Activated CD4-positive, alpha-beta T cell treated with anti-CD3 and anti-CD28 coated beads for 36 hours (primary cell): ENCODE measurements around the gene TUBD1. TPM values are rescaled to one million over a fixed set of nuclear protein-coding genes. Genes with fewer than 3 reads are reported as not detected.
A peak's percentile ranks its signal among the peaks of the same experiment; 100 is the strongest.
"Not testable (repeated sequence)": the region's sequence is repeated elsewhere in the genome, so short reads cannot be mapped to it uniquely, and the experiment has no call there.

Experiments
- ATAC-seq: fragments of 200-7000 bp; cut with Tn5 transposase; one replicate; pipeline ENCODE4 v1.10.0; 2021; ENCODE audit warnings: mild to moderate bottlenecking, moderate library complexity
- CTCF ChIA-PET: fragments of 350-600 bp; sonication (Branson Sonifier 250); formaldehyde crosslinking; loops from one replicate; lab custom pipeline; 2021; ENCODE audit warnings: antibody characterized with exemption; lab: Charles Lee
- POLR2A ChIA-PET: fragments of 350-600 bp; sonication (Branson Sonifier 250); formaldehyde crosslinking; loops from one replicate; lab custom pipeline; 2021; ENCODE audit warnings: antibody characterized with exemption, inconsistent platforms; lab: Charles Lee
- DNase-seq: peaks from one replicate; pipeline ENCODE4 v3.0.0-alpha.2; 2020
- H3K27ac Mint-ChIP-seq: one replicate; pipeline ENCODE4 v1.8.0; 2021; ENCODE audit warnings: mixed read lengths
- H3K27me3 Mint-ChIP-seq: one replicate; pipeline ENCODE4 v1.8.0; 2021; ENCODE audit warnings: mixed read lengths
- H3K36me3 Mint-ChIP-seq: one replicate; pipeline ENCODE4 v1.8.0; 2021; ENCODE audit warnings: low read depth, mixed read lengths
- H3K4me1 Mint-ChIP-seq: one replicate; pipeline ENCODE4 v1.8.0; 2021; ENCODE audit warnings: mixed read lengths
- H3K4me3 Mint-ChIP-seq: one replicate; pipeline ENCODE4 v1.8.0; 2021; ENCODE audit warnings: mild to moderate bottlenecking, moderate library complexity, mixed read lengths
- H3K9me3 Mint-ChIP-seq: one replicate; pipeline ENCODE4 v1.8.0; 2021; ENCODE audit warnings: low read depth, mixed read lengths
- intact Hi-C, 2 experiments: fragments of 100-400 bp; cut with DNase I in 1 of 2; cut with micrococcal nuclease in 1 of 2; formaldehyde crosslinking; loops; one replicate each; pipeline versions ENCODE4 v1.14.2 to v1.15.1; 2022 to 2024; cut with DNase I, micrococcal nuclease
- total RNA-seq, 2 experiments: library from RNA; stranded (reverse); gene quantifications; one replicate each; pipeline ENCODE4 v1.2.3, GENCODE V29; 2021

The TUBD1 gene, protein sequence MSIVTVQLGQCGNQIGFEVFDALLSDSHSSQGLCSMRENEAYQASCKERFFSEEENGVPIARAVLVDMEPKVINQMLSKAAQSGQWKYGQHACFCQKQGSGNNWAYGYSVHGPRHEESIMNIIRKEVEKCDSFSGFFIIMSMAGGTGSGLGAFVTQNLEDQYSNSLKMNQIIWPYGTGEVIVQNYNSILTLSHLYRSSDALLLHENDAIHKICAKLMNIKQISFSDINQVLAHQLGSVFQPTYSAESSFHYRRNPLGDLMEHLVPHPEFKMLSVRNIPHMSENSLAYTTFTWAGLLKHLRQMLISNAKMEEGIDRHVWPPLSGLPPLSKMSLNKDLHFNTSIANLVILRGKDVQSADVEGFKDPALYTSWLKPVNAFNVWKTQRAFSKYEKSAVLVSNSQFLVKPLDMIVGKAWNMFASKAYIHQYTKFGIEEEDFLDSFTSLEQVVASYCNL
- 10 to 100 TPM; 10.6 to 11.0 TPM for total RNA-seq

DNA sequence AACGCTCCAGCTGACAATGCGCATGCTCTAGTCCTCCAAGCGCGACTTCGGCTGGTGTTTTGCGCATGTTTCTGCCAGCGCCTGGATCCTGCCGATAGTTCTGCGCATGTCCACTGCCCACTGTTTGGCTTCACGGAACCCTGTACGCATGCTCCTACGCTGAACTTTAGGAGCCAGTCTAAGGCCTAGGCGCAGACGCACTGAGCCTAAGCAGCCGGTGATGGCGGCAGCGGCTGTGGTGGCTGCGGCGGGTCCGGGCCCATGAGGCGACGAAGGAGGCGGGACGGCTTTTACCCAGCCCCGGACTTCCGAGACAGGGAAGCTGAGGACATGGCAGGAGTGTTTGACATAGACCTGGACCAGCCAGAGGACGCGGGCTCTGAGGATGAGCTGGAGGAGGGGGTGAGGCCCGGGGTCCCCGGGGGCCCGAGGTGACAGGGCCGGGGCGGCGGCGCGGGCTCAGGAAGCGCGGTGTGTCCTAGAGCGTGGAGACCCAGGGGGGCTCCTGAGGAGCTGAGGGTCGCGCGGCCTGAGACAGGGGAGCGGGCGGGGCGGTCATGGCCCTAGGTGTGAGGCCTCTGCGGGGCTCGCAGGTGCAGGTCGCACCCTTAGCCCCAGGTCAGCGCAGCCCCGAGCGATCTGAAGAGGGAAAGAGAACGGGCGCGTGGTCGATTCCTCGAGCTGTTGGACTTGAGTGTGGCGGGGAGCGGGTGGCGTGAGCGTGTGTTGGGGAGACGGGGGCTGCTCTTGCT, at the start of gene TUBD1, which contains the start of gene RPS6KB1:
TUBD1 (minus strand) TSS at position 20 of the 752 bp plus-strand sequence. CDS start 1,941 bp downstream, outside the sequence.
RPS6KB1 (plus strand) TSS at position 198 of the 752 bp plus-strand sequence; CDS start at position 262, 64 bp downstream.
- peak; percentile 97 for ATAC-seq
- POLR2A ChIA-PET = interaction anchor here (0.5 to 1.5 kb wide), 7 partner anchors 49 to 1561 kb away, joined by 3 to 6 read pairs (median 3); partner anchors contain the start of gene RNFT1
- intact Hi-C loops = loop anchor here (1.0 to 5.0 kb wide), 15 partner anchors 46 to 784 kb away; partner anchors contain the start of genes CLTC (in 2 of the 2), PTRH2 (in 2 of the 2), VMP1 (in 2 of the 2) and BCAS3 (in 1 of the 2)
- Mint-ChIP-seq H3K27ac (peak within 1 kb of the TSS; percentile 97), H3K4me3 (peak within 1 kb of the TSS; percentile 99), H3K27me3 (no peaks in the 10 kb centered on the region), H3K9me3 (no peaks in the 10 kb centered on the region), H3K4me1 (peaks cover 45% of the 10 kb centered on the region), H3K36me3 (peaks cover 31% of the 10 kb centered on the region)
- CTCF ChIA-PET = interaction anchor here (1.0 to 1.8 kb wide), 6 partner anchors 12 to 275 kb away, joined by 3 to 6 read pairs (median 4); no protein-coding TSS in a partner anchor
- DNase-seq = peak; percentile 98

GRCh38 chr17:59941131-59941530, 48.4 kb upstream of the TUBD1 start:
- CTCF ChIA-PET = interaction anchor here (0.6 to 1.5 kb wide), 6 partner anchors 7 to 1283 kb away, joined by 3 to 4 read pairs (median 3); no protein-coding TSS in a partner anchor
- ATAC-seq = peak; percentile 51
- no peaks in the 10 kb centered on the region for H3K27me3 Mint-ChIP-seq
- peak overlapping the region; percentile 94 for H3K27ac Mint-ChIP-seq
- H3K4me1 Mint-ChIP-seq = peaks cover 53% of the 10 kb centered on the region
- peaks cover 65% of the 10 kb centered on the region for H3K36me3 Mint-ChIP-seq
- intact Hi-C loops = loop anchor here (1.0 to 5.0 kb wide), 6 partner anchors 23 to 374 kb away; partner anchors contain the start of genes DHX40 (in 1 of the 2), RNFT1 (in 1 of the 2), RPS6KB1 (in 1 of the 2) and TUBD1 (in 1 of the 2)
- no peaks in the 10 kb centered on the region for H3K9me3 Mint-ChIP-seq
- peak overlapping the region; percentile 27 for H3K4me3 Mint-ChIP-seq
- DNase-seq = peak; percentile 31
- POLR2A ChIA-PET = interaction anchor here (0.6 to 1.0 kb wide), 6 partner anchors 10 to 786 kb away, joined by 3 to 14 read pairs (median 4); partner anchors contain the start of genes PRR11 and RNFT1

- not testable (repeated sequence) for H3K27me3 Mint-ChIP-seq, H3K9me3 Mint-ChIP-seq
- Mint-ChIP-seq H3K4me1 (peaks cover 48% of the 10 kb centered on the region), H3K4me3 (peak overlapping the region; percentile 27), H3K27ac (peak overlapping the region; percentile 94), H3K36me3 (peaks cover 64% of the 10 kb centered on the region)
- intact Hi-C loops = loop anchor here (1.0 to 5.0 kb wide), 10 partner anchors 24 to 373 kb away; partner anchors contain the start of genes TUBD1 (in 2 of the 2), DHX40 (in 1 of the 2), RNFT1 (in 1 of the 2) and RPS6KB1 (in 1 of the 2)
- DNase-seq = peak; percentile 49
- peak; percentile 33 for ATAC-seq
- POLR2A ChIA-PET = interaction anchor here (0.6 to 1.0 kb wide), 5 partner anchors 10 to 785 kb away, joined by 3 to 14 read pairs (median 4); partner anchors contain the start of genes PRR11 and RNFT1
- CTCF ChIA-PET = interaction anchor here (0.7 to 1.5 kb wide), 2 partner anchors 22 to 26 kb away, joined by 4 read pairs; no protein-coding TSS in a partner anchor
Measured at GRCh38 chr17:59940697-59941096, 48.0 kb upstream of the TUBD1 start.

DNA sequence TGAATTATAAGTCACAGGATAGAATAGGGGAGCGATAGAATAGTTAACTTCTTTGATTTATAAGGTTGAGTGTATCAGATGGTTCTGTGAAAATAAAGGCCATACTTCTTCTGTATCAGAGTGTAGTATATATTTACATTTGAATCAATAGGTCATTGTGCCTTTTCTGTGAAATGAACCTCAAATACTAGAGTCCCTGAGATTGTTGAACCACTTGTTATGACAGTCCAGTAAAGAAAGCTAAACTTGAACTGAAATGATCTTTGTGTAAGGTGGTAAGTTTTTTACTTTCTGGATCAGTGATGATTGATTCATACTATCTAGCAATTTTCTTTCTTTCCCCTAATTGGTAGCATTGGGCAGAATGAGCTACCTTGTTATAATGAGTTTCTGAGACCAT, 40.6 kb upstream of the TUBD1 start:
- intact Hi-C loops, POLR2A ChIA-PET, DNase-seq, H3K27me3 Mint-ChIP-seq, ATAC-seq, H3K4me3 Mint-ChIP-seq, H3K9me3 Mint-ChIP-seq, H3K4me1 Mint-ChIP-seq: not testable (repeated sequence)
- Mint-ChIP-seq H3K27ac (peak overlapping the region; percentile 35), H3K36me3 (peaks cover 63% of the 10 kb centered on the region)
- CTCF ChIA-PET = interaction anchor here (0.7 to 1.0 kb wide), 2 partner anchors 8 to 215 kb away, joined by 3 read pairs; no protein-coding TSS in a partner anchor

- CTCF ChIA-PET, ATAC-seq, intact Hi-C loops, DNase-seq, H3K27me3 Mint-ChIP-seq, POLR2A ChIA-PET, H3K27ac Mint-ChIP-seq, H3K4me1 Mint-ChIP-seq, H3K4me3 Mint-ChIP-seq, H3K9me3 Mint-ChIP-seq: not testable (repeated sequence)
- H3K36me3 Mint-ChIP-seq = peaks cover 58% of the 10 kb centered on the region
Measured at GRCh38 chr17:59930768-59931167, 38.0 kb upstream of the TUBD1 start.

GRCh38 chr17:59930121-59930520, 37.4 kb upstream of the TUBD1 start:
- H3K4me1 Mint-ChIP-seq, POLR2A ChIA-PET, ATAC-seq, H3K27me3 Mint-ChIP-seq, CTCF ChIA-PET, H3K9me3 Mint-ChIP-seq, DNase-seq, intact Hi-C loops, H3K27ac Mint-ChIP-seq, H3K4me3 Mint-ChIP-seq: not testable (repeated sequence)
- H3K36me3 Mint-ChIP-seq = peaks cover 63% of the 10 kb centered on the region

GRCh38 chr17:59920637-59921036, 27.9 kb upstream of the TUBD1 start:
- CTCF ChIA-PET = interaction anchor here (0.6 to 1.6 kb wide), 4 partner anchors 8 to 116 kb away, joined by 3 to 5 read pairs (median 4); no protein-coding TSS in a partner anchor

GRCh38 chr17:59916446-59916845, 23.7 kb upstream of the TUBD1 start:
- no peaks in the 10 kb centered on the region for H3K4me1 Mint-ChIP-seq
- POLR2A ChIA-PET = no interaction called here
- H3K27ac Mint-ChIP-seq = peak overlapping the region; percentile 34
- CTCF ChIA-PET = interaction anchor here (2.9 kb wide), 1 partner anchor 122 kb away, joined by 39 read pairs; no protein-coding TSS in a partner anchor
- no peaks in the 10 kb centered on the region for H3K9me3 Mint-ChIP-seq
- H3K36me3 Mint-ChIP-seq = peaks cover 52% of the 10 kb centered on the region
- ATAC-seq (no peak), DNase-seq (no peak)
- intact Hi-C loops = no loop called here
- no peaks in the 10 kb centered on the region for H3K27me3 Mint-ChIP-seq
- no peak overlapping the region for H3K4me3 Mint-ChIP-seq

More at GRCh38 chr17:59920637-59921036, 27.9 kb upstream of the TUBD1 start:
- H3K27ac Mint-ChIP-seq, H3K4me1 Mint-ChIP-seq, ATAC-seq, intact Hi-C loops, H3K4me3 Mint-ChIP-seq, POLR2A ChIA-PET, H3K9me3 Mint-ChIP-seq, H3K27me3 Mint-ChIP-seq, DNase-seq: not testable (repeated sequence)
- peaks cover 45% of the 10 kb centered on the region for H3K36me3 Mint-ChIP-seq

DNA sequence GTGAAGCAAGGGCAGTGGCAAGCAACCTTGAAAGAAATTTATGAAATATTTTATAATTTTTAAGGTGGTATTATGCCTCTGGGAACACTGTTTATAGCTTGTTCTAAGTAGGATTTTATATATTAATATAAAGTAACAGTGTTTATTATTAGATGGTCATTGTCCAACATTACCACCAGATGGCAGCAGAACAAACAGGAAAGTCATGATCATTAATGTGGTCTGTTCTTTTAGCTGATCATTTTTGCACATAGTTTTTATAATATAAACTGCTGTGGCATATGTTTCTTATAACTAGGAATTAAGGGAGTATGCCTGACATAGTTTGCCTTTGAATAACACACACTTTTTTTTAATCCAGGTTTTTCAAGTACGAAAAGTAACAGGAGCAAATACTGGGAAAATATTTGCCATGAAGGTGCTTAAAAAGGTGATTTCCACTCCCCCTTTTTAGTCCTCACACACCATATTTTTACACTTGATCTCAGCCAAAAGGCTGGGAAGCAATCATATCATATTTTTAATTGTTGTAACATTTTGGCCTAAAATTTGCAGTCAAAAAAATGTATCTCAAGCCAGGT, 21.6 kb upstream of the TUBD1 start:
- POLR2A ChIA-PET = no interaction called here
- intact Hi-C loops = loop anchor here in 1 of 2 experiments (2.0 kb wide), 1 partner anchor 122 kb away; no protein-coding TSS in a partner anchor

GRCh38 chr17:59907467-59907866, 14.7 kb upstream of the TUBD1 start:
- intact Hi-C loops = no loop called here
- DNase-seq (no peak), ATAC-seq (no peak)
- Mint-ChIP-seq H3K9me3 (no peaks in the 10 kb centered on the region), H3K4me3 (no peak overlapping the region), H3K36me3 (peaks cover 19% of the 10 kb centered on the region), H3K4me1 (peaks cover 20% of the 10 kb centered on the region), H3K27ac (no peak overlapping the region), H3K27me3 (no peaks in the 10 kb centered on the region)
- ChIA-PET CTCF (interaction anchor here (0.7 kb wide), 1 partner anchor 148 kb away, joined by 4 read pairs; no protein-coding TSS in a partner anchor), POLR2A (interaction anchor here (0.7 kb wide), 1 partner anchor 33 kb away, joined by 4 read pairs; no protein-coding TSS in a partner anchor)

More for the DNA sequence above, 21.6 kb upstream of the TUBD1 start:
- CTCF ChIA-PET = interaction anchor here (0.6 to 2.9 kb wide), 23 partner anchors 8 to 473 kb away, joined by 3 to 39 read pairs (median 4); no protein-coding TSS in a partner anchor
- H3K27me3 Mint-ChIP-seq = no peaks in the 10 kb centered on the region
- DNase-seq (no peak), ATAC-seq (no peak)
- peaks cover 48% of the 10 kb centered on the region for H3K36me3 Mint-ChIP-seq
- H3K4me3 Mint-ChIP-seq = no peak overlapping the region
- no peaks in the 10 kb centered on the region for H3K4me1 Mint-ChIP-seq
- H3K9me3 Mint-ChIP-seq = no peaks in the 10 kb centered on the region
- H3K27ac Mint-ChIP-seq = no peak overlapping the region
